Small intestine (tissue), 7 donors: Measurements from ENCODE around the gene SYCE1L. TPM values are rescaled to one million over a fixed set of nuclear protein-coding genes. Genes with fewer than 3 reads are reported as not detected.

ENCODE experiments used
- DNase-seq, 2 donors: peaks; one replicate each; pipeline versions ENCODE4 v3.0.0 to v3.0.0-alpha.2; 2013
- FAIRE-seq: peaks from 2 replicates; lab custom pipeline; 2012; peaks lifted over from hg19 to GRCh38; lab: Jason Lieb, UNC
- H3K27ac ChIP-seq, 3 donors: one replicate each; pipeline ENCODE4 v1.5.1; 2013; ENCODE audit warnings: low read length in 2 of 3, mild to moderate bottlenecking in 2 of 3, control low read depth in 1 of 3, inconsistent platforms in 1 of 3, low read depth in 1 of 3, moderate library complexity in 1 of 3
- H3K27me3 ChIP-seq, 3 donors: one replicate each; pipeline ENCODE4 v1.6.1; 2013; ENCODE audit warnings: low read length in 3 of 3, inconsistent platforms in 1 of 3; ENCODE audit not compliant: control insufficient read depth in 3 of 3, insufficient read depth in 3 of 3
- H3K36me3 ChIP-seq, 3 donors: one replicate each; pipeline ENCODE4 v1.6.1; 2013; ENCODE audit warnings: low read length in 3 of 3, inconsistent platforms in 1 of 3, low read depth in 1 of 3, mild to moderate bottlenecking in 1 of 3, moderate library complexity in 1 of 3; ENCODE audit not compliant: control insufficient read depth in 3 of 3, insufficient read depth in 2 of 3
- H3K4me1 ChIP-seq, 3 donors: one replicate each; pipeline ENCODE4 v1.6.1; 2013; ENCODE audit warnings: low read length in 2 of 3, inconsistent platforms in 1 of 3, low read depth in 1 of 3, mild to moderate bottlenecking in 1 of 3, moderate library complexity in 1 of 3; ENCODE audit not compliant: control insufficient read depth in 3 of 3, insufficient read depth in 2 of 3
- H3K4me3 ChIP-seq, 3 donors: one replicate each; pipeline ENCODE4 v1.5.1; 2013; ENCODE audit warnings: low read length in 3 of 3, control low read depth in 1 of 3, inconsistent platforms in 1 of 3, low read depth in 1 of 3, mild to moderate bottlenecking in 1 of 3, moderate library complexity in 1 of 3
- H3K9me3 ChIP-seq, 2 donors: one replicate each; pipeline ENCODE4 v1.6.1; 2013; ENCODE audit warnings: low read depth in 1 of 2, low read length in 1 of 2; ENCODE audit not compliant: control insufficient read depth in 2 of 2, insufficient read depth in 1 of 2
- WGBS, 3 donors: extraction: QIAGEN DNeasy Blood & Tissue Kit; methylation state at CpG; one replicate each; pipeline ENCODE4 v1.1.7; 2013; 5-methylcytosine and 5-hydroxymethylcytosine counted together
- polyA plus RNA-seq, 4 donors: library from polyadenylated mRNA; stranded (reverse) in 3 of 4; unstranded in 1 of 4; fragments of 200-250 nt in 3 of 4; fragments of 120-200 nt in 1 of 4; gene quantifications; one replicate each; pipeline versions ENCODE4 v1.2.1 to v1.2.3, GENCODE V29; 2013
- donor health status: healthy with polysubstance abuse.
- donor health status: control.
- donor health status: control.
- donor health status: Bipolar disorder and iron deficiency.
- donor health status: healthy.

The SYCE1L gene
- polyA plus RNA-seq, 4 donors: 4.1 to 6.0 (median 5.3) TPM

- FAIRE-seq: no peak
Observed at GRCh38 chr16:77191259-77191969, 7.8 kb upstream of the SYCE1L start.

GRCh38 chr16:77193377-77193776, 5.8 kb upstream of the SYCE1L start:
- no peaks in the 10 kb centered on the region for H3K27me3 ChIP-seq
- peaks cover 12 to 43% (median 30%) of the 10 kb centered on the region in 3 donors for H3K36me3 ChIP-seq
- no peak for FAIRE-seq
- H3K27ac ChIP-seq: no peak overlapping the region
- DNase-seq: no peak
- H3K4me1 ChIP-seq: peaks cover 3 to 6% (median 4%) of the 10 kb centered on the region in 3 donors
- no peak overlapping the region for H3K4me3 ChIP-seq
- WGBS, 3 donors: 96 to 98% (median 97%) methylated on average over 13 of the region's 13 CpGs
- no peaks in the 10 kb centered on the region for H3K9me3 ChIP-seq

More at GRCh38 chr16:77191259-77191969, 7.8 kb upstream of the SYCE1L start:
- H3K36me3 ChIP-seq: peaks cover 3 to 30% (median 25%) of the 10 kb centered on the region in 3 donors
- peak overlapping the region; percentile 88 to 99 (median 97) for H3K27ac ChIP-seq
- WGBS, 3 donors: 3 to 4% (median 3%) methylated on average over 24 of the region's 24 CpGs
- peak in 1 of 2 donors; percentile 30 for DNase-seq
- no peaks in the 10 kb centered on the region for H3K27me3 ChIP-seq
- peak overlapping the region; percentile 83 to 94 (median 93) for H3K4me3 ChIP-seq
- peaks cover 3 to 6% (median 4%) of the 10 kb centered on the region in 3 donors for H3K4me1 ChIP-seq
- H3K9me3 ChIP-seq: no peaks in the 10 kb centered on the region

- Histone ChIP-seq H3K27ac (no peak overlapping the region), H3K9me3 (no peaks in the 10 kb centered on the region), H3K27me3 (no peaks in the 10 kb centered on the region), H3K4me1 (peaks cover 3 to 6% (median 4%) of the 10 kb centered on the region in 3 donors), H3K36me3 (peaks cover 12 to 53% (median 35%) of the 10 kb centered on the region in 3 donors), H3K4me3 (no peak overlapping the region)
- 96 to 98% (median 97%) methylated on average over 46 to 48 of the region's 48 CpGs for WGBS, 3 donors
- FAIRE-seq (no peak), DNase-seq (no peak)
Observed at GRCh38 chr16:77194295-77195231, 4.6 kb upstream of the SYCE1L start.

- Histone ChIP-seq H3K36me3 (peaks cover 12 to 56% (median 35%) of the 10 kb centered on the region in 3 donors), H3K9me3 (no peaks in the 10 kb centered on the region), H3K4me1 (peaks cover 3 to 6% (median 4%) of the 10 kb centered on the region in 3 donors), H3K27ac (no peak overlapping the region), H3K27me3 (no peaks in the 10 kb centered on the region), H3K4me3 (no peak overlapping the region)
- DNase-seq (no peak), FAIRE-seq (no peak)
- 90 to 94% (median 91%) methylated on average over 8 of the region's 8 CpGs for WGBS, 3 donors
Observed at GRCh38 chr16:77195411-77195810, 3.8 kb upstream of the SYCE1L start.

- peaks cover 12 to 56% (median 37%) of the 10 kb centered on the region in 3 donors for H3K36me3 ChIP-seq
- H3K27me3 ChIP-seq: no peaks in the 10 kb centered on the region
- H3K4me3 ChIP-seq: no peak overlapping the region
- DNase-seq: no peak
- H3K4me1 ChIP-seq: peaks cover 0 to under 1% (median 0%) of the 10 kb centered on the region in 3 donors
- WGBS, 3 donors: 95 to 100% (median 97%) methylated on average over 2 of the region's 2 CpGs
- no peaks in the 10 kb centered on the region for H3K9me3 ChIP-seq
- FAIRE-seq: no peak
- H3K27ac ChIP-seq: no peak overlapping the region
Observed at GRCh38 chr16:77197747-77198146, 1.5 kb upstream of the SYCE1L start.

GRCh38 chr16:77206533-77206932, 7.3 kb downstream of the SYCE1L start:
- H3K27ac ChIP-seq: no peak overlapping the region
- no peaks in the 10 kb centered on the region for H3K4me1 ChIP-seq
- DNase-seq (no peak), FAIRE-seq (no peak)
- H3K4me3 ChIP-seq: no peak overlapping the region
- no peaks in the 10 kb centered on the region for H3K27me3 ChIP-seq
- H3K36me3 ChIP-seq: no peaks in the 10 kb centered on the region
- 86 to 98% (median 91%) methylated on average over 2 of the region's 2 CpGs for WGBS, 3 donors
- no peaks in the 10 kb centered on the region for H3K9me3 ChIP-seq

GRCh38 chr16:77207030-77207429, 7.8 kb downstream of the SYCE1L start:
- DNase-seq: no peak
- Histone ChIP-seq H3K27ac (no peak overlapping the region), H3K9me3 (no peaks in the 10 kb centered on the region), H3K4me1 (no peaks in the 10 kb centered on the region), H3K27me3 (no peaks in the 10 kb centered on the region), H3K36me3 (no peaks in the 10 kb centered on the region), H3K4me3 (no peak overlapping the region)
- 64 to 84% (median 73%) methylated on average over 5 of the region's 5 CpGs for WGBS, 3 donors
- FAIRE-seq: no peak

GRCh38 chr16:77208382-77208781, 9.2 kb downstream of the SYCE1L start:
- Histone ChIP-seq H3K36me3 (no peaks in the 10 kb centered on the region), H3K4me1 (peaks cover 0 to 4% (median 0%) of the 10 kb centered on the region in 3 donors), H3K9me3 (no peaks in the 10 kb centered on the region), H3K27ac (no peak overlapping the region), H3K4me3 (no peak overlapping the region), H3K27me3 (no peaks in the 10 kb centered on the region)
- DNase-seq: no peak
- FAIRE-seq: no peak
- 77 to 97% (median 90%) methylated on average over 3 of the region's 3 CpGs for WGBS, 3 donors
